Activated CD4-positive, CD25-positive, alpha-beta regulatory T cell (primary cell): ENCODE data around the gene CD7.

ENCODE experiments used
- DNase-seq, 4 experiments: peaks; one replicate each; lab custom pipeline; 2025; lab: John Stamatoyannopoulos, UW

CD7 gene

GRCh38 chr17:82346342-82347300 is 29.2 kb upstream of the CD7 start:
- no peak for DNase-seq

GRCh38 chr17:82345151-82345976 is 28.0 kb upstream of the CD7 start:
- DNase-seq = no peak

GRCh38 chr17:82344175-82344907 is 26.9 kb upstream of the CD7 start:
- DNase-seq = no peak

- no peak for DNase-seq
These were observed 26.2 kb upstream of the CD7 start for GRCh38 chr17:82343560-82343959.

- no peak for DNase-seq
These were observed 25.1 kb upstream of the CD7 start for GRCh38 chr17:82342361-82343079.

GRCh38 chr17:82339634-82340580 is 22.5 kb upstream of the CD7 start:
- no peak for DNase-seq

GRCh38 chr17:82338858-82339633 is 21.6 kb upstream of the CD7 start:
- no peak for DNase-seq

- DNase-seq = no peak
These were observed 17.4 kb upstream of the CD7 start for GRCh38 chr17:82334622-82335394.

GRCh38 chr17:82334204-82334621 is 16.8 kb upstream of the CD7 start:
- no peak for DNase-seq

GRCh38 chr17:82333279-82334171 is 16.1 kb upstream of the CD7 start, which contains the start of gene SECTM1:
Gene SECTM1, minus strand, starts transcription at chr17:82333766. Its CDS starts 6,526 bp downstream, at chr17:82327240.
- DNase-seq = no peak

GRCh38 chr17:82332669-82333278 is 15.4 kb upstream of the CD7 start:
- no peak for DNase-seq

- DNase-seq = no peak
These were observed 14.0 kb upstream of the CD7 start for GRCh38 chr17:82331345-82331939.

- DNase-seq = no peak
These were observed 13.2 kb upstream of the CD7 start for GRCh38 chr17:82330322-82331239.

- DNase-seq = no peak
These were observed 12.4 kb upstream of the CD7 start for GRCh38 chr17:82329683-82330321.

GRCh38 chr17:82328994-82329507 is 11.6 kb upstream of the CD7 start:
- no peak for DNase-seq
